ENCODE data around the gene IQGAP2.
"Not testable (repeated sequence)": the region's sequence is repeated elsewhere in the genome, so short reads cannot be mapped to it uniquely, and the experiment has no call there.

Gene IQGAP2

GRCh38 chr5:76419597-76420298 is 16.7 kb downstream of the IQGAP2 start:
- no peak for DNase-seq

GRCh38 chr5:76422227-76422626 is 19.1 kb downstream of the IQGAP2 start:
- DNase-seq, result no peak

- no peak for DNase-seq
These were observed 19.7 kb downstream of the IQGAP2 start for GRCh38 chr5:76422742-76423141.

- DNase-seq, result no peak
These were observed 22.1 kb downstream of the IQGAP2 start for GRCh38 chr5:76425146-76425545.

- DNase-seq, result no peak
These were observed 23.1 kb downstream of the IQGAP2 start for GRCh38 chr5:76425928-76426804.

GRCh38 chr5:76427206-76428140 is 24.4 kb downstream of the IQGAP2 start:
- DNase-seq, result no peak

- DNase-seq, result not testable (repeated sequence)
These were observed 25.5 kb downstream of the IQGAP2 start for GRCh38 chr5:76428550-76428949.

- DNase-seq, result no peak
These were observed 30.2 kb downstream of the IQGAP2 start for GRCh38 chr5:76433261-76433660.

GRCh38 chr5:76437507-76437906 is 34.4 kb downstream of the IQGAP2 start:
- not testable (repeated sequence) for DNase-seq

- DNase-seq, result no peak
These were observed 34.9 kb downstream of the IQGAP2 start for GRCh38 chr5:76438025-76438424.

GRCh38 chr5:76439201-76439600 is 36.1 kb downstream of the IQGAP2 start:
- DNase-seq, result no peak

GRCh38 chr5:76439929-76440328 is 36.8 kb downstream of the IQGAP2 start:
- DNase-seq, result no peak

- DNase-seq, result no peak
These were observed 38.0 kb downstream of the IQGAP2 start for GRCh38 chr5:76441101-76441500.

GRCh38 chr5:76441890-76442673 is 39.0 kb downstream of the IQGAP2 start:
- DNase-seq, result no peak

GRCh38 chr5:76443066-76443800 is 40.1 kb downstream of the IQGAP2 start:
- DNase-seq, result no peak

- no peak for DNase-seq
These were observed 42.0 kb downstream of the IQGAP2 start for GRCh38 chr5:76445063-76445462.

GRCh38 chr5:76445830-76446229 is 42.7 kb downstream of the IQGAP2 start:
- DNase-seq, result no peak

GRCh38 chr5:76446776-76447175 is 43.7 kb downstream of the IQGAP2 start:
- no peak for DNase-seq

- no peak for DNase-seq
These were observed 46.5 kb downstream of the IQGAP2 start for GRCh38 chr5:76449606-76450005.

GRCh38 chr5:76450054-76450453 is 47.0 kb downstream of the IQGAP2 start:
- DNase-seq, result no peak

GRCh38 chr5:76451031-76451701 is 48.1 kb downstream of the IQGAP2 start:
- DNase-seq, result no peak

Measured in activated gamma-delta T cell treated with Interleukin-2 at 50 U/mL for 16 hours (primary cell).